IMR-90 (cell line): Measurements from ENCODE around the gene LRSAM1. TPM values are rescaled to one million over a fixed set of nuclear protein-coding genes. Genes with fewer than 3 reads are reported as not detected.

Experiments
- ATAC-seq: fragments of 200-7000 bp; cut with Tn5 transposase; 2 replicates; pipeline ENCODE4 v1.9.1; 2020; ENCODE audit warnings: low read depth, mild to moderate bottlenecking, moderate library complexity
- BruUV-seq: library from RNA; stranded (reverse); fragments of 400-500 nt; replicated peaks from 2 replicates; lab custom pipeline; 2021; lab: Mats Ljungman, UMichigan
- CTCF ChIA-PET: fragments of 300-600 bp; formaldehyde crosslinking; extraction: SDS; loops from one replicate; lab custom pipeline; 2021; ENCODE audit warnings: antibody characterized with exemption; lab: Yijun Ruan, JAX
- POLR2A ChIA-PET: fragments of 300-600 bp; sonication (Branson Sonifier 250); formaldehyde crosslinking; loops from one replicate; lab custom pipeline; 2022; ENCODE audit warnings: antibody characterized with exemption; ENCODE audit not compliant: unreplicated experiment; lab: Charles Lee
- DNase-seq: peaks from one replicate; pipeline ENCODE4 v3.0.0; 2013
- H2AFZ ChIP-seq: replicated peaks from 2 replicates; pipeline ENCODE3; 2013; ENCODE audit warnings: low read length, mild to moderate bottlenecking; ENCODE audit not compliant: poor library complexity
- H2AK5ac ChIP-seq: 2 replicates; pipeline ENCODE4 v1.6.1; 2013; ENCODE audit warnings: low read depth, low read length, inconsistent platforms
- H2AK9ac ChIP-seq: replicated peaks from 2 replicates; pipeline ENCODE3; 2013; ENCODE audit warnings: mild to moderate bottlenecking, low read depth, low read length, moderate library complexity; ENCODE audit not compliant: poor library complexity
- H2BK120ac ChIP-seq: 2 replicates; pipeline ENCODE4 v1.6.1; 2013; ENCODE audit warnings: low read depth, low read length, inconsistent platforms
- H2BK15ac ChIP-seq: 3 replicates; pipeline ENCODE4 v1.6.1; 2013; ENCODE audit warnings: low read depth, low read length, inconsistent platforms
- H2BK20ac ChIP-seq: 2 replicates; pipeline ENCODE4 v1.6.1; 2013; ENCODE audit warnings: low read depth, mild to moderate bottlenecking, inconsistent platforms, low read length, moderate library complexity
- H2BK5ac ChIP-seq: 2 replicates; pipeline ENCODE4 v1.6.1; 2013; ENCODE audit warnings: mild to moderate bottlenecking, low read depth, low read length, inconsistent platforms; ENCODE audit not compliant: poor library complexity, severe bottlenecking
- H3K14ac ChIP-seq: replicated peaks from 2 replicates; pipeline ENCODE4 v1.6.1; 2013; ENCODE audit warnings: low read depth, low read length, inconsistent platforms
- H3K18ac ChIP-seq: 2 replicates; pipeline ENCODE4 v1.6.1; 2013; ENCODE audit warnings: low read depth, low read length, control low read depth
- H3K23ac ChIP-seq: 2 replicates; pipeline ENCODE4 v1.6.1; 2013; ENCODE audit warnings: low read depth, low read length, inconsistent platforms
- H3K27ac ChIP-seq: 2 replicates; pipeline ENCODE4 v1.5.1; 2013; ENCODE audit warnings: mild to moderate bottlenecking, control low read depth, low read length; ENCODE audit not compliant: insufficient read depth
- H3K27me3 ChIP-seq: 2 replicates; pipeline ENCODE4 v1.6.1; 2013; ENCODE audit warnings: low read length; ENCODE audit not compliant: control insufficient read depth, insufficient read depth
- H3K36me3 ChIP-seq: 2 replicates; pipeline ENCODE4 v1.6.1; 2013; ENCODE audit warnings: low read length, mixed read lengths; ENCODE audit not compliant: control insufficient read depth, insufficient read depth
- H3K4ac ChIP-seq: 2 replicates; pipeline ENCODE4 v1.6.1; 2013; ENCODE audit warnings: low read depth, low read length, inconsistent platforms
- H3K4me1 ChIP-seq: 2 replicates; pipeline ENCODE4 v1.6.1; 2013; ENCODE audit warnings: low read length, mixed read lengths; ENCODE audit not compliant: control insufficient read depth, insufficient read depth
- H3K4me2 ChIP-seq: 2 replicates; pipeline ENCODE4 v1.6.1; 2013; ENCODE audit warnings: low read depth, mild to moderate bottlenecking, control low read depth, low read length, moderate library complexity
- H3K4me3 ChIP-seq: 2 replicates; pipeline ENCODE4 v1.5.1; 2013; ENCODE audit warnings: low read depth, mild to moderate bottlenecking, control low read depth, low read length, moderate library complexity; ENCODE audit not compliant: insufficient read depth
- H3K56ac ChIP-seq: 2 replicates; pipeline ENCODE4 v1.6.1; 2013; ENCODE audit warnings: low read length, inconsistent platforms; ENCODE audit not compliant: insufficient read depth; ENCODE audit errors: extremely low read depth
- H3K79me1 ChIP-seq, 2 experiments: 2 replicates each; pipeline ENCODE4 v1.6.1; 2013; ENCODE audit warnings: low read length in 2 of 2, inconsistent platforms in 1 of 2, low read depth in 1 of 2
- H3K9ac ChIP-seq: 2 replicates; pipeline ENCODE4 v1.6.1; 2013; ENCODE audit warnings: low read depth, low read length, control low read depth
- H3K9me1 ChIP-seq: 2 replicates; pipeline ENCODE4 v1.6.1; 2013; ENCODE audit warnings: low read length, inconsistent platforms; ENCODE audit not compliant: insufficient read depth
- H3K9me3 ChIP-seq: 2 replicates; pipeline ENCODE4 v1.6.1; 2013; ENCODE audit warnings: low read length; ENCODE audit not compliant: control insufficient read depth, insufficient read depth
- H4K20me1 ChIP-seq: 2 replicates; pipeline ENCODE4 v1.6.1; 2013; ENCODE audit warnings: low read length, inconsistent platforms; ENCODE audit not compliant: insufficient read depth
- H4K5ac ChIP-seq: 2 replicates; pipeline ENCODE4 v1.6.1; 2013; ENCODE audit warnings: mild to moderate bottlenecking, low read depth, low read length, control low read depth
- H4K8ac ChIP-seq, 2 experiments: 2 replicates each; pipeline ENCODE4 v1.6.1; 2013; ENCODE audit warnings: low read depth in 2 of 2, low read length in 2 of 2, control low read depth in 1 of 2, inconsistent platforms in 1 of 2
- H4K91ac ChIP-seq: 2 replicates; pipeline ENCODE4 v1.6.1; 2013; ENCODE audit warnings: low read depth, low read length, inconsistent platforms; ENCODE audit not compliant: insufficient read depth
- BHLHE40 ChIP-seq: fragments of 150-350 bp; IDR thresholded peaks from 2 replicates; pipeline ENCODE4 v1.6.1; 2016; ENCODE audit warnings: mild to moderate bottlenecking, low read depth, low read length
- CEBPB ChIP-seq: IDR thresholded peaks from 2 replicates; pipeline ENCODE4 v1.6.1; 2012; ENCODE audit warnings: low read depth, low read length, improper control_type of control experiment
- CHD1 ChIP-seq: IDR thresholded peaks from 2 replicates; pipeline ENCODE4 v1.6.1; 2012; ENCODE audit warnings: low read depth, low read length, improper control_type of control experiment
- CTCF ChIP-seq: conservative IDR thresholded peaks from 2 replicates; pipeline ENCODE4 v1.5.1; 2012; ENCODE audit warnings: mild to moderate bottlenecking, low read depth, low read length, improper control_type of control experiment
- ELK1 ChIP-seq: fragments of 150-350 bp; IDR thresholded peaks from 2 replicates; pipeline ENCODE4 v1.6.1; 2016; ENCODE audit warnings: low read depth, mild to moderate bottlenecking, low read length, moderate library complexity, borderline replicate concordance
- FOS ChIP-seq: fragments of 150-350 bp; IDR thresholded peaks from 2 replicates; pipeline ENCODE4 v1.6.1; 2016; ENCODE audit warnings: low read depth, low read length
- MAFK ChIP-seq: IDR thresholded peaks from 2 replicates; pipeline ENCODE4 v1.6.1; 2012; ENCODE audit warnings: low read depth, low read length, improper control_type of control experiment
- MAZ ChIP-seq: IDR thresholded peaks from 2 replicates; pipeline ENCODE4 v1.6.1; 2012; ENCODE audit warnings: low read depth, mild to moderate bottlenecking, low read length, improper control_type of control experiment, moderate library complexity, borderline replicate concordance
- MXI1 ChIP-seq: IDR thresholded peaks from 2 replicates; pipeline ENCODE4 v1.6.1; 2012; ENCODE audit warnings: low read depth, mild to moderate bottlenecking, low read length, moderate library complexity, borderline replicate concordance
- NFE2L2 ChIP-seq: fragments of 150-350 bp; IDR thresholded peaks from 2 replicates; pipeline ENCODE4 v1.6.1; 2016; ENCODE audit warnings: low read depth, mild to moderate bottlenecking, low read length
- RAD21 ChIP-seq: IDR thresholded peaks from 2 replicates; pipeline ENCODE4 v1.6.1; 2012; ENCODE audit warnings: low read length, improper control_type of control experiment
- RCOR1 ChIP-seq: IDR thresholded peaks from 2 replicates; pipeline ENCODE4 v1.6.1; 2012; ENCODE audit warnings: mild to moderate bottlenecking, low read length, improper control_type of control experiment; ENCODE audit not compliant: insufficient replicate concordance
- RFX5 ChIP-seq: IDR thresholded peaks from 2 replicates; pipeline ENCODE4 v1.8.0; 2012; ENCODE audit warnings: low read depth, mild to moderate bottlenecking, low read length, moderate library complexity
- SMC3 ChIP-seq: fragments of 150-350 bp; IDR thresholded peaks from 2 replicates; pipeline ENCODE4 v1.6.1; 2016; ENCODE audit warnings: low read depth, mild to moderate bottlenecking, antibody characterized with exemption, low read length, moderate library complexity
- WGBS, 2 experiments: methylation state at CpG; one replicate each; pipeline versions ENCODE4 v1.1.5 to v1.1.7; 2013; ENCODE audit warnings: missing lambda C conversion rate in 2 of 2; ENCODE audit not compliant: insufficient read length in 1 of 2; ENCODE audit errors: extremely low coverage in 2 of 2; 5-methylcytosine and 5-hydroxymethylcytosine counted together
- dilution Hi-C: fragments of 300-500 bp; cut with HindIII; formaldehyde crosslinking; loops from one replicate; pipeline ENCODE4 v1.14.3; 2018; ENCODE audit warnings: low sequenced_read_pairs; ENCODE audit not compliant: unreplicated experiment
- in situ Hi-C: fragments of 300-500 bp; cut with MboI; formaldehyde crosslinking; loops from 3 replicates; pipeline ENCODE4 v1.14.3; 2019; ENCODE audit warnings: low sequenced_read_pairs, inconsistent platforms, mixed read lengths
- intact Hi-C: fragments of 100-400 bp; cut with micrococcal nuclease; formaldehyde crosslinking; loops from 2 replicates; pipeline ENCODE4 v1.10.0; 2022
- polyA plus RNA-seq, 3 experiments: library from polyadenylated mRNA; depleted of rRNA; stranded (reverse); fragments of >200 nt; gene quantifications; 2 replicates each; pipeline ENCODE4 v1.2.3, GENCODE V29; 2012; ENCODE audit warnings: low replicate concordance in 1 of 3
- total RNA-seq: library from RNA; depleted of rRNA; stranded (reverse); fragments of >200 nt; gene quantifications from 2 replicates; pipeline ENCODE4 v1.2.3, GENCODE V29; 2012

The LRSAM1 gene
- total and polyA plus RNA-seq, 2 of the 4 experiments (the other 2 are of a cell fraction) = 3.0 to 9.3 TPM

- Histone ChIP-seq H2BK120ac (no peak overlapping the region), H3K27ac (peak overlapping the region; percentile 47), H2BK5ac (peak overlapping the region; percentile 66), H2BK20ac (no peak overlapping the region), H3K79me1 (peaks cover 10 to 67% of the 10 kb centered on the region in 2 experiments; a peak in 3 of 4 replicates), H2AK9ac (peak overlapping the region; percentile 63), H2BK15ac (no peak overlapping the region), H3K4me1 (peaks cover 7% of the 10 kb centered on the region; the same call in 1 of the 2 replicates), H3K9ac (no peak overlapping the region), H3K9me1 (no peaks in the 10 kb centered on the region), H3K9me3 (no peaks in the 10 kb centered on the region), H4K91ac (peak overlapping the region; percentile 42; the same call in 1 of the 2 replicates), H4K8ac (peak overlapping the region in 1 of 2 experiments; percentile 26; a peak in 1 of 4 replicates), H4K5ac (no peak overlapping the region; the same call in 1 of the 2 replicates), H3K56ac (no peak overlapping the region), H3K14ac (peak overlapping the region; percentile 28; the same call in 1 of the 2 replicates), H3K18ac (no peak overlapping the region), H4K20me1 (peaks cover 37% of the 10 kb centered on the region), H3K4me3 (no peak overlapping the region), H3K4ac (peak overlapping the region; percentile 28), H2AK5ac (peak overlapping the region; percentile 6; the same call in 1 of the 2 replicates), H2AFZ (peak overlapping the region; percentile 52), H3K36me3 (peaks cover 69% of the 10 kb centered on the region), H3K27me3 (no peaks in the 10 kb centered on the region), H3K23ac (no peak overlapping the region), H3K4me2 (no peak overlapping the region)
- dilution Hi-C loops = no loop called here
- CTCF ChIA-PET = interaction anchor here (0.6 kb wide), 1 partner anchor 80 kb away, joined by 4 read pairs; no protein-coding TSS in a partner anchor
- in situ Hi-C loops = loop anchor here (5.0 kb wide), 1 partner anchor 83 kb away; no protein-coding TSS in a partner anchor
- ATAC-seq (peak; percentile 72), DNase-seq (peak; percentile 82)
- POLR2A ChIA-PET = no interaction called here
- no TSS peak for BruUV-seq
- intact Hi-C loops = loop anchor here (1.0 to 10.0 kb wide), 3 partner anchors 63 to 421 kb away; a partner anchor contains a TSS
- WGBS, 2 experiments = 77% methylated on average over 13 of the region's 25 CpGs; no CpG with 5 or more reads in 1 of the 2 experiments
- TF ChIP-seq MAZ (no peak), ELK1 (no peak), MAFK (no peak), MXI1 (no peak), CHD1 (no peak), BHLHE40 (no peak), RAD21 (peak; percentile 86), NFE2L2 (no peak), CTCF (peak; percentile 85), FOS (no peak), RCOR1 (no peak), SMC3 (peak; percentile 82), RFX5 (no peak), CEBPB (no peak)
Observed at GRCh38 chr9:127503947-127504886, 52.9 kb downstream of the LRSAM1 start.
